22Rv1 (cell line): Measurements from ENCODE around the gene DDR2.

Experiments used
- CTCF ChIP-seq: fragments of 450-650 bp; IDR thresholded peaks from 2 replicates; pipeline ENCODE4 v1.5.1; 2017; ENCODE audit warnings: mild to moderate bottlenecking
- ZFX ChIP-seq: fragments of 450-650 bp; IDR thresholded peaks from 2 replicates; pipeline ENCODE4 v1.6.1; 2017; ENCODE audit warnings: antibody characterized with exemption, borderline replicate concordance

- TF ChIP-seq CTCF (no peak), ZFX (no peak)
These were observed 77.0 kb downstream of the DDR2 start for GRCh38 chr1:162709132-162709860.
